NCI-H69 (cell line): Measurements from ENCODE around the gene PLOD1.
"Not testable (repeated sequence)": the region's sequence is repeated elsewhere in the genome, so short reads cannot be mapped to it uniquely, and the experiment has no call there.

Source experiments
- DNase-seq: peaks from one replicate; lab custom pipeline; 2025; lab: John Stamatoyannopoulos, UW

Gene PLOD1

GRCh38 chr1:12006167-12006921, 71.8 kb downstream of the PLOD1 start:
- DNase-seq: no peak

GRCh38 chr1:12007204-12007603, 72.7 kb downstream of the PLOD1 start:
- no peak for DNase-seq

GRCh38 chr1:12008355-12008754, 73.8 kb downstream of the PLOD1 start:
- not testable (repeated sequence) for DNase-seq

GRCh38 chr1:12009318-12009947, 74.9 kb downstream of the PLOD1 start:
- no peak for DNase-seq

- DNase-seq: no peak
Measured at GRCh38 chr1:12010746-12011570, 76.4 kb downstream of the PLOD1 start.

GRCh38 chr1:12011998-12012397, 77.5 kb downstream of the PLOD1 start:
- DNase-seq: no peak

- no peak for DNase-seq
Measured at GRCh38 chr1:12012560-12013316, 78.2 kb downstream of the PLOD1 start.

- no peak for DNase-seq
Measured at GRCh38 chr1:12014141-12014991, 79.8 kb downstream of the PLOD1 start.

- no peak for DNase-seq
Measured at GRCh38 chr1:12015001-12015491, 80.5 kb downstream of the PLOD1 start.

- DNase-seq: no peak
Measured at GRCh38 chr1:12015499-12015898, 81.0 kb downstream of the PLOD1 start.

GRCh38 chr1:12016182-12016581, 81.7 kb downstream of the PLOD1 start:
- DNase-seq: no peak

- DNase-seq: peak; percentile 27
Measured at GRCh38 chr1:12019858-12020509, 85.5 kb downstream of the PLOD1 start.

- no peak for DNase-seq
Measured at GRCh38 chr1:12021616-12022015, 87.1 kb downstream of the PLOD1 start.

GRCh38 chr1:12022036-12022435, 87.5 kb downstream of the PLOD1 start:
- DNase-seq: no peak
